ENCODE data around the gene ETS1.

ETS1 gene

DNA sequence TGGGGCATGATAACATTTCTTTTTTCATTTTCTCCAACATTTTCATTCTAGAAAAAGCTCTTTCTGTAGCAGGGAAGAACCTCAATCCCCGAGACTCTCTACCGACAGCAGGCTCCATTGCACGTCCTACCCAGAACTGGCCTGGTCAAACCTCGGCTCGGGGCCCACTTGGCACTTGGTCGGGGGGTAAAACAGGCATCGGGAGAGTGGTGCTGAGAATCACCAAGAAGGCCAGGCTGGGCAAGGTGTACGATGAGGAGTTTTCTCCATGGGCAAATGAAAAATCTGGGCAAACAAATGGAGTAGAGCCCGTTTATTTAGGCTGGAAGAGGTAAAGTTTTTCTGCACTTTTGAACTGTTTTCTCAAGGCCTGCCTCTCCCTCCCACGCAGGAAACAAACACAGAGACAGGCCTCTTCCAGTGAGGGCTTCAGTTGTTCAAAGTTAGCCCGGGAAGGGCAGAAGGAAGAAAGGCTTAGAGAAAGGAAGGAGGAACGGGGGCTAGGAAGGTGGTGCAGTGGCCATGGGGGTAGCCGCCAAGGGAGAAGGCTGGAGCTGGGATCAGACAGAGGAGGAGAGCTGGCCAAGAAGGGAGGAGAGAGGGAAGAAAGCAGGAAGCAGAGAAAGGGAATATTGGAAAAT, 87.6 kb downstream of the ETS1 start:
- no peak for TF ChIP-seq Cebpa-rat (IDR thresholded peaks at IDR 0.05)
- Histone ChIP-seq H3K27me3 (no peaks in the 10 kb centered on the region), H3K4me2 (no peak overlapping the region), H4K20me1 (peaks cover 70% of the 10 kb centered on the region), H3K9ac (no peak overlapping the region), H3K4me1 (peaks cover 45% of the 10 kb centered on the region), H3K27ac (peak overlapping the region; percentile 29; the same call in 1 of the 2 replicates), H3K4me3 (no peak overlapping the region), H3K9me3 (no peaks in the 10 kb centered on the region), H3K36me3 (peaks cover 47% of the 10 kb centered on the region)

DNA sequence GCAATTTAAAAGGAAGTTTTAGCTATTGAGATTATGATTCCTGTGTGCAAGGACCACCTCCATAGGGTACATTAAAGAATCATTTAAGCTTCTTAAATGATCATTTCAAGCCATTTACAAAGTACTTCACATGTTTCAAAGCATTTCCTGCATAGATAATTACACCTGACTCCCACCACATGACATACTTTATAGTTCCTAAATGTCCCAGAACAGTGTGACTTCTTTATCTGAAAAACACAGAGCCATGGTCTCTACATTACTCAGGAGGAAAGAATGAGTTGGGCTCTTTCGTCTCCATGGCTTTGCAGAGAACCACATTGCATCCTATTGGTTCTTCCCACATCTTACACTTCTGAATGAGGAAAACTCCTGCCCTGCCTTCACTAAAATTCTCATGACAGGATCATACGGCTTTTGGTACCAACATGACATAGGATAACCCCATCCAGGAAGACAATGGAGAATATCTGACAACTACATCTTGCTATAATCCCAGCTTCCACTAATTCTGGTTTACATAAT, 88.6 kb downstream of the ETS1 start:
- Histone ChIP-seq H3K4me1 (peaks cover 43% of the 10 kb centered on the region), H3K27me3 (no peaks in the 10 kb centered on the region), H4K20me1 (peaks cover 62% of the 10 kb centered on the region), H3K9ac (no peak overlapping the region), H3K27ac (no peak overlapping the region), H3K36me3 (peaks cover 45% of the 10 kb centered on the region), H3K9me3 (no peaks in the 10 kb centered on the region), H3K4me3 (no peak overlapping the region), H3K4me2 (no peak overlapping the region)
- TF ChIP-seq Cebpa-rat (IDR thresholded peaks at IDR 0.05), result no peak

DNA sequence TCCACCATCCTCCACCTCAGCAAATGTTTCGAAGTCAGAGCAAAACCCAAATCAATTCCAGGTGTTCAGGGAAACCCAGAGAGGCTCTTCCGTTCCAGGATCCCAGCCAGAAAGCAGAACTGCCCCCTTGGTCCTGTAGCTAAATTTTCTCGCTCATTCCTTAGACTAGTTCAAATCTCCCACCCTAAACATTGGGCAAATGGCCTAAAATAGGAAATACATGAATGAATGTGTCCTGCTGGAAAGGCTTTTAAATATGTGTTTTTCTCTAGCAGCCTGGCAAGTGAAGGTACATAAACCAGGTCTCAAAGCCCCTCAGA, 89.6 kb downstream of the ETS1 start:
- H3K27ac ChIP-seq, result no peak overlapping the region
- no peak overlapping the region for H3K4me3 ChIP-seq
- H3K9ac ChIP-seq, result no peak overlapping the region
- no peaks in the 10 kb centered on the region for H3K27me3 ChIP-seq
- H3K4me2 ChIP-seq, result peak overlapping the region; percentile 61
- H3K9me3 ChIP-seq, result no peaks in the 10 kb centered on the region
- TF ChIP-seq Cebpa-rat (IDR thresholded peaks at IDR 0.05), result no peak
- H3K36me3 ChIP-seq, result peaks cover 44% of the 10 kb centered on the region
- peaks cover 37% of the 10 kb centered on the region for H3K4me1 ChIP-seq
- H4K20me1 ChIP-seq, result peaks cover 64% of the 10 kb centered on the region

DNA sequence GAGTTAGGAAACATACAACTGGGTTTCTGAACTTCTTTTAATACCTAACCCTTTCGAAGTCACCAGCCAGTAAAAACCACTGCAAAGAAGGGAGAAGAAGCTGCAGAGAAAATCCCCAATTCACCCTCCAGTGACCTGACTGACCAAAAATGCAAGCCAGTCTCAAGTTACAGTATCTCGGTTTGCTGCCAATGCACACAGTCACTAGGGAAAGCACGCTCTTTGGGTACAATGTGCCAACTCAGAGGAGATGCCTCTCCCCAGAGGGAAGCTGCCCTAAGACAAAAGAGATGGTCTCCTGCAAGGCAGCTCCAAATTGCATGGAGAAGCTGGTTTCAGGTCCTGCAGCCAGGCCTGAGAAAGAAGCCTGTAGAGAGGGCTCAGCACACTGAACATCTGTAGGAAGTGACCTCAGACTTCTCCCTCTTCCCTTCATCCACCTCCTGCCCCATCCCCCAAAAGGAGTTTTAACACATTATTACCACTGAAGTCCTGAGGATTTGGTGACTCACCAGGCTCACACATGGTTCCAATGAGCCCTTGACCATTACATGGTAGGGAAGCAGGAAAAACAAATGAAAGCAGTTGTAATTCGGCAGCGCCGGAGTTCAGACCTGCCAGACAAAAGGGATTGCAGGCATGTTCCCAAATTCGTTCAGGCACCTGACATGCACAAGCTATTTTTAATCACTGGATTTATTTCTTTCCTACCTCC, 90.1 kb downstream of the ETS1 start:
- no peak for TF ChIP-seq Cebpa-rat (IDR thresholded peaks at IDR 0.05)
- Histone ChIP-seq H3K9me3 (no peaks in the 10 kb centered on the region), H3K27ac (no peak overlapping the region), H4K20me1 (peaks cover 64% of the 10 kb centered on the region), H3K4me2 (peak overlapping the region; percentile 61), H3K36me3 (peaks cover 46% of the 10 kb centered on the region), H3K27me3 (no peaks in the 10 kb centered on the region), H3K4me3 (no peak overlapping the region), H3K4me1 (peaks cover 32% of the 10 kb centered on the region), H3K9ac (no peak overlapping the region)

- Histone ChIP-seq H3K27me3 (no peaks in the 10 kb centered on the region), H3K9me3 (no peaks in the 10 kb centered on the region), H3K4me3 (no peak overlapping the region), H4K20me1 (peaks cover 59% of the 10 kb centered on the region), H3K4me1 (peaks cover 27% of the 10 kb centered on the region), H3K27ac (no peak overlapping the region), H3K36me3 (peaks cover 44% of the 10 kb centered on the region), H3K4me2 (peak overlapping the region; percentile 61), H3K9ac (no peak overlapping the region)
- no peak for TF ChIP-seq Cebpa-rat (IDR thresholded peaks at IDR 0.05)
These were observed 90.7 kb downstream of the ETS1 start for GRCh38 chr11:128496692-128497060.

DNA sequence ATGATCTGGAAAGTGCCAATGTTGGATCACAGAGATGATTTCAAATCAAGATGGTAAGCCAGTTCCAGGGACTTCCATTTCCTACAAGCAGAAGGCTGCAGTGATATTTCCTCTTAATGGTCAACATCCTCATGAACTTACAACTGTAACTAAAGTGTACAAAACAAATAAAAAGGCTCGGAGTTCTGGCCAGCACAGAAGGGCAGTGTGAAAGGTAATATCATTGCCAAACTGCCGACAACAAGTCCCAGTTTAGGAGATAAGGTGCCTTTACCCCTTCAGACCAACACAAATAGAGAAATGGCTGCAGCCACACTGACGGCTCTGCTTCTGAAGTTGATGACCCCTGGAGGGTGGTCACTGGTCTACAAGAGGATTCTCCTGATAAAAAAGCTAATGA, 91.1 kb downstream of the ETS1 start:
- peaks cover 55% of the 10 kb centered on the region for H4K20me1 ChIP-seq
- no peaks in the 10 kb centered on the region for H3K9me3 ChIP-seq
- no peaks in the 10 kb centered on the region for H3K27me3 ChIP-seq
- peaks cover 44% of the 10 kb centered on the region for H3K36me3 ChIP-seq
- H3K27ac ChIP-seq, result no peak overlapping the region
- H3K9ac ChIP-seq, result no peak overlapping the region
- H3K4me1 ChIP-seq, result peaks cover 27% of the 10 kb centered on the region
- peak overlapping the region; percentile 61; the same call in 1 of the 2 replicates for H3K4me2 ChIP-seq
- no peak overlapping the region for H3K4me3 ChIP-seq
- TF ChIP-seq Cebpa-rat (IDR thresholded peaks at IDR 0.05), result no peak

DNA sequence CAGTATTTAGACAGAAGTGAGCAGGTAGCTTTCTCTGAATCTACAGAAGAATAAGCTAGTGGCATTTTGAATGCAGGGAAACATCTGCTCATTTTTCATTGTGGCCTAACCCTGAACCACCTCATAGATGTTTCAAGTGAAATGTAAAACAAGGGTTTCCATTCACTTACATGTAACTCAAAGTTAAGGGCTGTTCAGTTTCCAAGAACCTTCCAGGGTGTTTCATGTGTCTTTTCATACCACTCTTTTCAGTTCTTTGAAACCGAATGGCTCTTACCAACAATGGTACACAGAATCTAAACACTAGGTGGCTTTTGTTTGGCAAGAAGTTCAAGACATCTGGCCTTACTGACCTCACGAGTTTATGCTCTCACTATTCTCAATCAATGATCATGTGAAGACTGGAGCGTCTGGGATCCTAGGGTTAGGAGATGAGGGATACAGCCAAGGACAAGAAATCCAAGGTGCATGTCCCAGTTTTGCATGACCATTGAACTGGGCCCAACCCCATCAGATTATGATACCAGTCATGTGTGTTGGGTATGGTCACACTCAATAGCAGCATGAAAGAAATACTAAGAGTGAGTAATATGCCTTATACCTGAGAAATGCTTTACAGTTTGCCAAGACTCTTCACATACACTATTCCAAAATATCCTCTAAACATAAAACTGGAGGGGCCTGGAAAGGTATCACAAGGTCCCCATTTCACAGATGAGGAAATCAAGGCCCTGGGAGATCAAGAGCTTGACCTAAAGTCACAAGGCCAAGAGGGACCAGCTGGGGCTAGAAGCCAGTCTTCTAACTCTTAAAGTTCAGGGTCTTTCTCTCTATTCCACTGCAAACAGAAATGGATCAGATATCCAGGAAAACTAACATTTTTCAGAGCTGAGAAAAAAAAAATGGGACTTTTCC, 92.7 kb downstream of the ETS1 start:
- no peak for TF ChIP-seq Cebpa-rat (IDR thresholded peaks at IDR 0.05)
- H3K27me3 ChIP-seq, result no peaks in the 10 kb centered on the region
- H3K36me3 ChIP-seq, result peaks cover 44% of the 10 kb centered on the region
- H4K20me1 ChIP-seq, result peaks cover 44% of the 10 kb centered on the region
- no peak overlapping the region for H3K9ac ChIP-seq
- no peak overlapping the region for H3K4me3 ChIP-seq
- no peaks in the 10 kb centered on the region for H3K9me3 ChIP-seq
- peaks cover 22% of the 10 kb centered on the region for H3K4me1 ChIP-seq
- no peak overlapping the region for H3K27ac ChIP-seq
- no peak overlapping the region for H3K4me2 ChIP-seq

- Histone ChIP-seq H3K27ac (no peak overlapping the region), H3K36me3 (peaks cover 53% of the 10 kb centered on the region)
These were observed 93.8 kb downstream of the ETS1 start for GRCh38 chr11:128493570-128493965.

GRCh38 chr11:128492903-128493569, 94.3 kb downstream of the ETS1 start:
- Histone ChIP-seq H3K36me3 (peaks cover 58% of the 10 kb centered on the region), H3K4me1 (peaks cover 19% of the 10 kb centered on the region), H3K4me3 (no peak overlapping the region), H3K27ac (no peak overlapping the region), H3K4me2 (no peak overlapping the region), H3K27me3 (no peaks in the 10 kb centered on the region), H4K20me1 (peaks cover 32% of the 10 kb centered on the region), H3K9me3 (no peaks in the 10 kb centered on the region), H3K9ac (no peak overlapping the region)
- TF ChIP-seq Cebpa-rat (IDR thresholded peaks at IDR 0.05), result no peak

More at GRCh38 chr11:128493570-128493965, 93.8 kb downstream of the ETS1 start:
- TF ChIP-seq Cebpa-rat (IDR thresholded peaks at IDR 0.05), result no peak
- H3K9ac ChIP-seq, result no peak overlapping the region
- H3K4me1 ChIP-seq, result peaks cover 21% of the 10 kb centered on the region
- H3K27me3 ChIP-seq, result no peaks in the 10 kb centered on the region
- no peak overlapping the region for H3K4me3 ChIP-seq
- peaks cover 36% of the 10 kb centered on the region for H4K20me1 ChIP-seq
- no peak overlapping the region for H3K4me2 ChIP-seq
- H3K9me3 ChIP-seq, result no peaks in the 10 kb centered on the region

Measured in BLaER1 (cell line).